ENCODE measurements around the gene RNF212.

RNF212 gene

DNA sequence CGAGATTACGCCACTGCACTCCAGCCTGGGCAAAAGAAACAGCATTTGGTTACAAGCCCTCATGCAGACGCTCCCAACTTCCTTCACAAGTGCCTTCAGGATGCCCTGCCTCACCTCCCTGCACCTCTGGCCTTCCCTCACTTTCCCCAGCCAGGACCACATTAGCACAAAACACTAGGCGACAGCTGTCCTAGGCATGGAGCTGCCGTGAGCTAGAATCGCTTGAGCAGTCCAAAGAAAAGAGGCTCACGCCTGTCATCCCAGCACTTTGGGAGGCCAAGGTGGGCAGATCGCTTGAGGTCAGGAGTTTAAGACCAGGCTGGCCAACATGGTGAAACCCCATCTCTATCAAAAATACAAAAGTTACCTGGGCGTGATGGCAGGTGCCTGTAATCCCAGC lies 15.8 kb downstream of the RNF212 start:
- DNase-seq (ENCODE audit: low read depth) = no peak
- no peak overlapping the region for H3K4me3 ChIP-seq (ENCODE audit: low read depth, low read length)
- TF ChIP-seq, protein P1, sequence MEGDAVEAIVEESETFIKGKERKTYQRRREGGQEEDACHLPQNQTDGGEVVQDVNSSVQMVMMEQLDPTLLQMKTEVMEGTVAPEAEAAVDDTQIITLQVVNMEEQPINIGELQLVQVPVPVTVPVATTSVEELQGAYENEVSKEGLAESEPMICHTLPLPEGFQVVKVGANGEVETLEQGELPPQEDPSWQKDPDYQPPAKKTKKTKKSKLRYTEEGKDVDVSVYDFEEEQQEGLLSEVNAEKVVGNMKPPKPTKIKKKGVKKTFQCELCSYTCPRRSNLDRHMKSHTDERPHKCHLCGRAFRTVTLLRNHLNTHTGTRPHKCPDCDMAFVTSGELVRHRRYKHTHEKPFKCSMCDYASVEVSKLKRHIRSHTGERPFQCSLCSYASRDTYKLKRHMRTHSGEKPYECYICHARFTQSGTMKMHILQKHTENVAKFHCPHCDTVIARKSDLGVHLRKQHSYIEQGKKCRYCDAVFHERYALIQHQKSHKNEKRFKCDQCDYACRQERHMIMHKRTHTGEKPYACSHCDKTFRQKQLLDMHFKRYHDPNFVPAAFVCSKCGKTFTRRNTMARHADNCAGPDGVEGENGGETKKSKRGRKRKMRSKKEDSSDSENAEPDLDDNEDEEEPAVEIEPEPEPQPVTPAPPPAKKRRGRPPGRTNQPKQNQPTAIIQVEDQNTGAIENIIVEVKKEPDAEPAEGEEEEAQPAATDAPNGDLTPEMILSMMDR (IDR thresholded peaks at IDR 0.05; ENCODE audit: insufficient read depth, low read depth, low read length, missing control alignments) = no peak

GRCh38 chr4:1096841-1097240 lies 16.5 kb downstream of the RNF212 start:
- TF ChIP-seq, protein P1 (IDR thresholded peaks at IDR 0.05; ENCODE audit: insufficient read depth, low read depth, low read length, missing control alignments) = no peak
- H3K4me3 ChIP-seq (ENCODE audit: low read depth, low read length) = no peak overlapping the region
- DNase-seq (ENCODE audit: low read depth) = no peak

- DNase-seq (ENCODE audit: low read depth) = no peak
- TF ChIP-seq, protein P1 (IDR thresholded peaks at IDR 0.05; ENCODE audit: insufficient read depth, low read depth, low read length, missing control alignments) = no peak
Observed at GRCh38 chr4:1094336-1094690, 19.1 kb downstream of the RNF212 start.

GRCh38 chr4:1093391-1094335 lies 19.7 kb downstream of the RNF212 start:
- TF ChIP-seq, protein P1 (IDR thresholded peaks at IDR 0.05; ENCODE audit: insufficient read depth, low read depth, low read length, missing control alignments) = no peak
- no peak for DNase-seq (ENCODE audit: low read depth)
- no peak overlapping the region for H3K4me3 ChIP-seq (ENCODE audit: low read depth, low read length)

More at GRCh38 chr4:1094336-1094690, 19.1 kb downstream of the RNF212 start:
- H3K4me3 ChIP-seq (ENCODE audit: low read depth, low read length) = no peak overlapping the region

- TF ChIP-seq, protein P1 (IDR thresholded peaks at IDR 0.05; ENCODE audit: insufficient read depth, low read depth, low read length, missing control alignments) = no peak
- DNase-seq (ENCODE audit: low read depth) = no peak
- H3K4me3 ChIP-seq (ENCODE audit: low read depth, low read length) = no peak overlapping the region
Observed at GRCh38 chr4:1092983-1093361, 20.4 kb downstream of the RNF212 start.

GRCh38 chr4:1092026-1092982 lies 21.1 kb downstream of the RNF212 start:
- TF ChIP-seq, protein P1 (IDR thresholded peaks at IDR 0.05; ENCODE audit: insufficient read depth, low read depth, low read length, missing control alignments) = no peak
- no peak overlapping the region for H3K4me3 ChIP-seq (ENCODE audit: low read depth, low read length)
- no peak for DNase-seq (ENCODE audit: low read depth)
